Measurements from ENCODE around the gene DAZAP1.

DAZAP1 gene

GRCh38 chr19:1467215-1467489, 59.8 kb downstream of the DAZAP1 start:
- DNase-seq (no peak), ATAC-seq (no peak)
- Mint-ChIP-seq H3K27me3 (peaks cover 14% of the 10 kb centered on the region), H3K4me3 (no peak overlapping the region), H3K4me1 (peaks cover 6% of the 10 kb centered on the region), H3K36me3 (ENCODE audit: low read depth) (no peaks in the 10 kb centered on the region), H3K9me3 (no peaks in the 10 kb centered on the region), H3K27ac (no peak overlapping the region)

- ATAC-seq: no peak
- DNase-seq: no peak
- Mint-ChIP-seq H3K36me3 (ENCODE audit: low read depth) (no peaks in the 10 kb centered on the region), H3K27me3 (peaks cover 15% of the 10 kb centered on the region), H3K27ac (no peak overlapping the region), H3K4me1 (peaks cover 6% of the 10 kb centered on the region), H3K4me3 (no peak overlapping the region), H3K9me3 (no peaks in the 10 kb centered on the region)
Observed at GRCh38 chr19:1467490-1468273, 60.3 kb downstream of the DAZAP1 start.

- no peak overlapping the region for H3K27ac Mint-ChIP-seq
- H3K9me3 Mint-ChIP-seq: no peaks in the 10 kb centered on the region
- DNase-seq (no peak), ATAC-seq (no peak)
- H3K27me3 Mint-ChIP-seq: peaks cover 15% of the 10 kb centered on the region
- H3K4me1 Mint-ChIP-seq: peaks cover 6% of the 10 kb centered on the region
- H3K36me3 Mint-ChIP-seq (ENCODE audit: low read depth): no peaks in the 10 kb centered on the region
- H3K4me3 Mint-ChIP-seq: no peak overlapping the region
Observed at GRCh38 chr19:1468274-1468820, 61.0 kb downstream of the DAZAP1 start.

- peaks cover 13% of the 10 kb centered on the region for H3K27me3 Mint-ChIP-seq
- no peak overlapping the region for H3K4me3 Mint-ChIP-seq
- no peak overlapping the region for H3K27ac Mint-ChIP-seq
- H3K4me1 Mint-ChIP-seq: peaks cover 6% of the 10 kb centered on the region
- no peaks in the 10 kb centered on the region for H3K9me3 Mint-ChIP-seq
- no peaks in the 10 kb centered on the region for H3K36me3 Mint-ChIP-seq (ENCODE audit: low read depth)
- ATAC-seq (peak; percentile 20), DNase-seq (peak; percentile 53)
Observed at GRCh38 chr19:1468821-1469254, 61.5 kb downstream of the DAZAP1 start.

DNA sequence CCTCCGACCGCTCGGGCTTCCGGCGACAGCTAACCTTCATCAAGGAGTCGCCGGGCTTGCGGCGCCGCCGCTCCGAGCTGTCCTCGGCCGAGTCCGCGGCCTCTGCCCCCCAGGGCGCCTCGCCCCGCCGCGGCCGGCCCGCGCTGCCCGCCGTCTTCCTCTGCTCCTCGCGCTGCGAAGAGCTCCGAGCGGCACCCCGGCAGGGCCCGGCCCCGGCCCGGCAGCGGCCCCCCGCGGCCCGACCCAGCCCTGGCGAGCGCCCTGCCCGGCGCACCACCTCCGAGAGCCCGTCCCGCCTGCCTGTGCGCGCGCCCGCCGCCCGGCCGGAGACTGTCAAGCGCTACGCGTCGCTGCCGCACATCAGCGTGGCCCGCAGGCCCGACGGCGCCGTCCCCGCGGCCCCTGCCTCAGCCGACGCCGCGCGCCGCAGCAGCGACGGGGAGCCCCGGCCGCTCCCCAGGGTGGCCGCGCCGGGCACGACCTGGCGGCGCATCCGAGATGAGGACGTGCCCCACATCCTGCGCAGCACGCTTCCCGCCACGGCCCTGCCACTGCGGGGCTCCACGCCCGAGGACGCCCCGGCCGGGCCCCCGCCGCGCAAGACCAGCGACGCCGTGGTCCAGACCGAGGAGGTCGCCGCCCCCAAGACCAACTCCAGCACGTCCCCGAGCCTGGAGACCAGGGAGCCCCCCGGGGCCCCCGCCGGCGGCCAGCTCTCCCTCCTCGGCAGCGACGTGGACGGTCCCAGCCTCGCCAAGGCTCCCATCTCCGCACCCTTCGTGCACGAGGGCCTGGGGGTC, 62.1 kb downstream of the DAZAP1 start:
- H3K9me3 Mint-ChIP-seq: no peaks in the 10 kb centered on the region
- H3K27ac Mint-ChIP-seq: no peak overlapping the region
- H3K4me3 Mint-ChIP-seq: no peak overlapping the region
- DNase-seq: no peak
- peaks cover 6% of the 10 kb centered on the region for H3K4me1 Mint-ChIP-seq
- H3K36me3 Mint-ChIP-seq (ENCODE audit: low read depth): no peaks in the 10 kb centered on the region
- peaks cover 13% of the 10 kb centered on the region for H3K27me3 Mint-ChIP-seq
- no peak for ATAC-seq

GRCh38 chr19:1470055-1470304, 62.6 kb downstream of the DAZAP1 start:
- H3K4me3 Mint-ChIP-seq: peak overlapping the region; percentile 17
- no peaks in the 10 kb centered on the region for H3K9me3 Mint-ChIP-seq
- peaks cover 6% of the 10 kb centered on the region for H3K4me1 Mint-ChIP-seq
- ATAC-seq (no peak), DNase-seq (no peak)
- no peak overlapping the region for H3K27ac Mint-ChIP-seq
- H3K27me3 Mint-ChIP-seq: peaks cover 11% of the 10 kb centered on the region
- no peaks in the 10 kb centered on the region for H3K36me3 Mint-ChIP-seq (ENCODE audit: low read depth)

GRCh38 chr19:1470305-1471009, 63.1 kb downstream of the DAZAP1 start:
- peaks cover 6% of the 10 kb centered on the region for H3K4me1 Mint-ChIP-seq

GRCh38 chr19:1471010-1471514, 63.7 kb downstream of the DAZAP1 start:
- peak; percentile 9 for ATAC-seq

More at GRCh38 chr19:1470305-1471009, 63.1 kb downstream of the DAZAP1 start:
- Mint-ChIP-seq H3K4me3 (peak overlapping the region; percentile 17), H3K36me3 (ENCODE audit: low read depth) (no peaks in the 10 kb centered on the region), H3K27ac (no peak overlapping the region), H3K9me3 (no peaks in the 10 kb centered on the region), H3K27me3 (peaks cover 11% of the 10 kb centered on the region)
- ATAC-seq (peak; percentile 16), DNase-seq (peak; percentile 69)

GRCh38 chr19:1471515-1472160, 64.3 kb downstream of the DAZAP1 start:
- DNase-seq (no peak), ATAC-seq (no peak)
- no peaks in the 10 kb centered on the region for H3K9me3 Mint-ChIP-seq
- no peaks in the 10 kb centered on the region for H3K36me3 Mint-ChIP-seq (ENCODE audit: low read depth)
- H3K27ac Mint-ChIP-seq: no peak overlapping the region
- peaks cover 11% of the 10 kb centered on the region for H3K27me3 Mint-ChIP-seq
- no peak overlapping the region for H3K4me3 Mint-ChIP-seq
- H3K4me1 Mint-ChIP-seq: peaks cover 6% of the 10 kb centered on the region

More at GRCh38 chr19:1471010-1471514, 63.7 kb downstream of the DAZAP1 start:
- Mint-ChIP-seq H3K27ac (no peak overlapping the region), H3K9me3 (no peaks in the 10 kb centered on the region), H3K4me3 (no peak overlapping the region), H3K27me3 (peaks cover 11% of the 10 kb centered on the region), H3K4me1 (peaks cover 6% of the 10 kb centered on the region), H3K36me3 (ENCODE audit: low read depth) (no peaks in the 10 kb centered on the region)
- DNase-seq: peak; percentile 36

DNA sequence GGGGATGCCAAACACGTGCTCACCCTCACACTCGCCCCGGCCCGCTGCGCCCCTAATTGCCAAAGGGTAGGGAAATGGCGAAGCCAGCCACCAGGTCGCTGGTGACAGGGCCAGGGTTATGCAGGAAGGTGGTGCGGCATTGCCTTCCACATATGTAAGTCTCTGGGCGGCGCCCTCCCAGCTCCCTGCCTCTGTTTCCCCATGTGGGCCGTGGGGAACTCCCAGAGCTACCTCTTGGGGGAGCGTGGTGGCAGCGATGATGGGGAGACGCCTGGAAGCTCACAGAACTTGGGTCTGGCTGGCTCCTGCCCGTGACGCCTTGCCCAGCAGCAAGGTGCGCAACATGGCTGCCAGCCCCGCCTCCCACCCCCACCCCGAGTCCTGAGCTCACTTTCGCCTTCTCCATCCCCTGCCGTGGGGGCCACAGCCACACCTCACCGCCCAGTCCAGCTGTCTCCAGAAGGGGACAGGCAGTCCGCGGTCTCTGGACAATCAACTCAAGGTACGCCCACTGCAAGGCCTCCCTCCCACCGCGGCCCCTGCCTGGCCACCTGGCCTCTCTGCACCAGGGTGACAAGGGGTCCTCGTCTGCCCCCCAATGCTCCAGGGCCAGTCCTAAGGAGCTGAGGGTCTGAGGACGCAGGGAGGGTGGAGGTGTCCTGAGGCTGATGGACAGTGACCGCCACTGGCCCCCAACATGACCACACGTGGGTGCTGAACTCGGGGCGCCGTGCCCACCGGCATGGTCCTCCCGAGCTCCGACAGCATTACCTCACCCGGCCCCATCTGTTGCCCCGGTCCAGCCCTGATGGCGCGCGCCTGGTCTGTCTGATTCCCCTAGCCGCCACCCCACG, 65.1 kb downstream of the DAZAP1 start:
- peaks cover 3% of the 10 kb centered on the region for H3K36me3 Mint-ChIP-seq (ENCODE audit: low read depth)
- H3K4me3 Mint-ChIP-seq: no peak overlapping the region
- no peak overlapping the region for H3K27ac Mint-ChIP-seq

DNA sequence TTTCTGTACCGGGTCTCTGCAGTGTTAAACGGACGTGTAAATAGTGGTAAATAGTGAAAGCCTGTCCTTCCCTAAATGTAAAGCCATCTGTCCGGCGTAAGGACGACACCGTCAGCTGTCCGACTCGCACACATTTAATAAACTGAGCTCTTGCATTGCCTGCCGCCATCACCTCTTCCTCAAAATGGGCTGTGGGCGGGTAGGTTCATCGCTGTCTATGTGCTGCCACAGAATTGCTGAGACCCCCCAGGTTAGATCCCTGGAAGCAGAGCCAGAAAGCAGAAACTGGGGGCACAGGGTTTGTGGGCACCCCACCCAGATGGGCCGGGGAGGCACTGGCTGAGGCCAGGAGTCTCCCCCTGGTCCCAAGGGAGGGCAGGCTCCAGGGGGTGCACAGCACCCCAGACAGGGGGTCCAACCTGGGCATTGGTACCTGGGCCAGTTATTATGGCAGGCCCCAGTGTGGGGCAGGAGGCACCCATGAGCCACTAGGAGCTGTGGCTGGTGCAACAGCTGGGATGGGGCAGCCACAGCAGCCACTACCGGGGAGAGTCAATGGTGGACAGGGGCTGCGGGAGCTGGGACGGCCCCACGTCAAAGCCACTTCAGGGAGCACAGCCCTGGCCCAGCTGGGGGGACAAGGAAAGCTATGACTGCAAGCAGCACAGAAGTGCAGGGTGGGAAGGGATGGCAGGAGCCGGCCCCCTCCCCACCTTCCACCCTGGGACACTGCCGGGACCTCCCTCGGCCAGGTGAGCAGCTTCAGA, 65.9 kb downstream of the DAZAP1 start:
- Mint-ChIP-seq H3K27ac (no peak overlapping the region), H3K36me3 (ENCODE audit: low read depth) (peaks cover 4% of the 10 kb centered on the region), H3K27me3 (peaks cover 11% of the 10 kb centered on the region), H3K4me3 (no peak overlapping the region), H3K9me3 (no peaks in the 10 kb centered on the region), H3K4me1 (peaks cover 15% of the 10 kb centered on the region)
- DNase-seq (no peak), ATAC-seq (no peak)

More for the DNA sequence above, 65.1 kb downstream of the DAZAP1 start:
- H3K9me3 Mint-ChIP-seq: no peaks in the 10 kb centered on the region
- ATAC-seq (no peak), DNase-seq (no peak)
- peaks cover 14% of the 10 kb centered on the region for H3K4me1 Mint-ChIP-seq
- peaks cover 11% of the 10 kb centered on the region for H3K27me3 Mint-ChIP-seq

- H3K4me3 Mint-ChIP-seq: no peak overlapping the region
- H3K9me3 Mint-ChIP-seq: no peaks in the 10 kb centered on the region
- peaks cover 5% of the 10 kb centered on the region for H3K36me3 Mint-ChIP-seq (ENCODE audit: low read depth)
- DNase-seq: no peak
- ATAC-seq: no peak
- H3K27me3 Mint-ChIP-seq: peaks cover 11% of the 10 kb centered on the region
- H3K4me1 Mint-ChIP-seq: peaks cover 17% of the 10 kb centered on the region
- H3K27ac Mint-ChIP-seq: no peak overlapping the region
Observed at GRCh38 chr19:1474011-1474764, 66.8 kb downstream of the DAZAP1 start.

All from activated naive CD8-positive, alpha-beta T cell treated with anti-CD3 and anti-CD28 coated beads, Interleukin-2, amount 50 U/mL, for 24 hours (primary cell).